Hematopoietic multipotent progenitor cell treated with erythropoietin and hydrocortisone succinate and interleukin-3 and kit ligand, for 15 days (in vitro differentiated cells): ENCODE results near the gene PLCH1.
"Not testable (repeated sequence)": the region's sequence is repeated elsewhere in the genome, so short reads cannot be mapped to it uniquely, and the experiment has no call there.

Experiments
- DNase-seq: peaks from one replicate; pipeline ENCODE4 v3.0.0-alpha.2; 2015; ENCODE audit warnings: low spot score

PLCH1 gene

GRCh38 chr3:155417119-155417517, 327.8 kb downstream of the PLCH1 start:
- DNase-seq, result no peak

- DNase-seq, result no peak
These were observed 328.3 kb downstream of the PLCH1 start for GRCh38 chr3:155416500-155417118.

- no peak for DNase-seq
These were observed 332.0 kb downstream of the PLCH1 start for GRCh38 chr3:155412904-155413303.

GRCh38 chr3:155411500-155412223, 333.2 kb downstream of the PLCH1 start:
- DNase-seq, result no peak

- no peak for DNase-seq
These were observed 335.5 kb downstream of the PLCH1 start for GRCh38 chr3:155409336-155409735.

- no peak for DNase-seq
These were observed 336.9 kb downstream of the PLCH1 start for GRCh38 chr3:155407971-155408370.

GRCh38 chr3:155407331-155407730, 337.5 kb downstream of the PLCH1 start:
- no peak for DNase-seq

- no peak for DNase-seq
These were observed 340.4 kb downstream of the PLCH1 start for GRCh38 chr3:155404486-155404885.

- DNase-seq, result no peak
These were observed 342.2 kb downstream of the PLCH1 start for GRCh38 chr3:155402656-155403055.

GRCh38 chr3:155398046-155398445, 346.8 kb downstream of the PLCH1 start:
- DNase-seq, result no peak

- DNase-seq, result not testable (repeated sequence)
These were observed 350.0 kb downstream of the PLCH1 start for GRCh38 chr3:155394896-155395295.

- no peak for DNase-seq
These were observed 350.6 kb downstream of the PLCH1 start for GRCh38 chr3:155394240-155394639.

- no peak for DNase-seq
These were observed 351.6 kb downstream of the PLCH1 start for GRCh38 chr3:155393316-155393715.

- DNase-seq, result no peak
These were observed 352.7 kb downstream of the PLCH1 start for GRCh38 chr3:155392138-155392537.

GRCh38 chr3:155391551-155391958, 353.3 kb downstream of the PLCH1 start:
- no peak for DNase-seq

- no peak for DNase-seq
These were observed 353.8 kb downstream of the PLCH1 start for GRCh38 chr3:155391104-155391503.

GRCh38 chr3:155390351-155390750, 354.5 kb downstream of the PLCH1 start:
- DNase-seq, result no peak

GRCh38 chr3:155388417-155388816, 356.5 kb downstream of the PLCH1 start:
- no peak for DNase-seq

GRCh38 chr3:155387571-155387970, 357.3 kb downstream of the PLCH1 start:
- DNase-seq, result no peak

- no peak for DNase-seq
These were observed 358.0 kb downstream of the PLCH1 start for GRCh38 chr3:155386919-155387318.

GRCh38 chr3:155385896-155386625, 358.8 kb downstream of the PLCH1 start:
- DNase-seq, result no peak

GRCh38 chr3:155382396-155383042, 362.4 kb downstream of the PLCH1 start:
- DNase-seq, result peak; percentile 17

- no peak for DNase-seq
These were observed 367.0 kb downstream of the PLCH1 start for GRCh38 chr3:155377847-155378246.
